Measurements from ENCODE around the gene ABCC1. TPM values are rescaled to one million over a fixed set of nuclear protein-coding genes. Genes with fewer than 3 reads are reported as not detected.

The ABCC1 gene
- polyA plus RNA-seq, 1 of the 3 experiments (the other 2 are of a cell fraction): 23.7 TPM

DNA sequence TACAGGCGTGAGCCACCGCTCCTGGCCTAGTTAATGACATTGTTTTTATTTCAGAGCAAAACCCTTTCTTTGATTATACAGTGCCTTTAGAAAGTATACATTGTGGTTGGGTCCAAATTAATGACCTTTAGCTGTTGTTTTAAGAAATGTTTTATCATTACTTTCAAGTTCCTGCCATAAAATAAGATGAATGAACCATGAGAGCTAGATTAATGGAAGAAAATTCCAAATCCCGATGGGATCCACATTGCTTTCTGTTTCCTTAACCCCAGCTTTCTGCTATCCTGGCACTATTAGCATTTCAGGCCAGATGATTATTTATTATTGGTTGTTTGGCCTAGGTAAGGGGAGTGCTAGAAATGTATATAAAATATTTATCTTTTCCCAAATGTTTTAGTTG lies 131.7 kb downstream of the ABCC1 start:
- Histone ChIP-seq H4K20me1 (ENCODE audit: insufficient read depth) (no peaks in the 10 kb centered on the region), H3K79me2 (ENCODE audit: insufficient read depth) (peaks cover 7% of the 10 kb centered on the region; the same call in 1 of the 2 replicates), H3K4me2 (no peak overlapping the region), H3K27ac (ENCODE audit: low read depth in 2 of 2, low read length in 1 of 2) (no peak overlapping the region), H3K9ac (no peak overlapping the region), H3K9me3 (no peaks in the 10 kb centered on the region), H3K36me3 (replicated peaks in 1 of 2; ENCODE audit: control insufficient read depth in 1 of 2, insufficient read depth in 2 of 2, low read length in 1 of 2) (peaks cover 32 to 47% of the 10 kb centered on the region in 2 experiments), H3F3A (replicated peaks; ENCODE audit: insufficient read depth) (no peaks in the 10 kb centered on the region), H3K27me3 (ENCODE audit: insufficient read depth) (no peaks in the 10 kb centered on the region), H3K9me2 (no peaks in the 10 kb centered on the region), H2AFZ (ENCODE audit: low read depth) (no peak overlapping the region), H3K4me1 (ENCODE audit: control insufficient read depth in 1 of 2, insufficient read depth in 2 of 2, low read depth in 1 of 2, low read length in 1 of 2) (no peaks in the 10 kb centered on the region), H3K4me3 (ENCODE audit: low read depth in 2 of 2, low read length in 1 of 2) (no peak overlapping the region)
- WGBS (ENCODE audit: low lambda C conversion rate): 91% methylated on average over 3 of the region's 3 CpGs
- ChIA-PET POLR2A (no interaction called here), CTCF (no interaction called here)
- TF ChIP-seq, protein P1, sequence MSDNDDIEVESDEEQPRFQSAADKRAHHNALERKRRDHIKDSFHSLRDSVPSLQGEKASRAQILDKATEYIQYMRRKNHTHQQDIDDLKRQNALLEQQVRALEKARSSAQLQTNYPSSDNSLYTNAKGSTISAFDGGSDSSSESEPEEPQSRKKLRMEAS (IDR thresholded peaks at IDR 0.05; ENCODE audit: low read depth): no peak
- DNase-seq: no peak

DNA sequence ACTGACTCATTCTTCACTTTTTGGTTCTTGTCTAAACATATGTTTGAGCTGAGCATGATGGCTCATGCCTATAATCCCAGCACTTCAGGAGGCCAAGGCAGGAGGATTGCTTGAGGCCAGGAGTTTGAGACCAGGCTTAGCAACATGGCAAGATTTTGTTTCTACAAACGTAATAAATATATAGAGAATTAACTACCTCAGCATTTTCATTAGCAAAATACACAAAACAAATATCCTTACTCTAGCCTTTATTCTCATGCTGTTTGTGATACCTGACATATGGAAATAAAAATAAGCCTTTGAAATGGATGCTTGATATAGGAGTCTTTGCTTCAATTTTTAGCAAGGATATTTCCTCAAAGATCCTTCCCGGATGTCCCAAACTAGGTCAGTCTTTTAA lies 132.8 kb downstream of the ABCC1 start:
- Histone ChIP-seq H4K20me1 (ENCODE audit: insufficient read depth) (no peaks in the 10 kb centered on the region), H3F3A (replicated peaks; ENCODE audit: insufficient read depth) (no peaks in the 10 kb centered on the region), H3K79me2 (ENCODE audit: insufficient read depth) (peaks cover 7% of the 10 kb centered on the region; the same call in 1 of the 2 replicates), H3K4me2 (no peak overlapping the region), H3K9me2 (no peaks in the 10 kb centered on the region), H3K4me1 (ENCODE audit: control insufficient read depth in 1 of 2, insufficient read depth in 2 of 2, low read depth in 1 of 2, low read length in 1 of 2) (no peaks in the 10 kb centered on the region), H3K9me3 (no peaks in the 10 kb centered on the region), H3K9ac (no peak overlapping the region), H3K27ac (ENCODE audit: low read depth in 2 of 2, low read length in 1 of 2) (no peak overlapping the region), H3K4me3 (ENCODE audit: low read depth in 2 of 2, low read length in 1 of 2) (no peak overlapping the region), H2AFZ (ENCODE audit: low read depth) (no peak overlapping the region), H3K36me3 (replicated peaks in 1 of 2; ENCODE audit: control insufficient read depth in 1 of 2, insufficient read depth in 2 of 2, low read length in 1 of 2) (peaks cover 28 to 40% of the 10 kb centered on the region in 2 experiments), H3K27me3 (ENCODE audit: insufficient read depth) (no peaks in the 10 kb centered on the region)
- TF ChIP-seq, protein P2, sequence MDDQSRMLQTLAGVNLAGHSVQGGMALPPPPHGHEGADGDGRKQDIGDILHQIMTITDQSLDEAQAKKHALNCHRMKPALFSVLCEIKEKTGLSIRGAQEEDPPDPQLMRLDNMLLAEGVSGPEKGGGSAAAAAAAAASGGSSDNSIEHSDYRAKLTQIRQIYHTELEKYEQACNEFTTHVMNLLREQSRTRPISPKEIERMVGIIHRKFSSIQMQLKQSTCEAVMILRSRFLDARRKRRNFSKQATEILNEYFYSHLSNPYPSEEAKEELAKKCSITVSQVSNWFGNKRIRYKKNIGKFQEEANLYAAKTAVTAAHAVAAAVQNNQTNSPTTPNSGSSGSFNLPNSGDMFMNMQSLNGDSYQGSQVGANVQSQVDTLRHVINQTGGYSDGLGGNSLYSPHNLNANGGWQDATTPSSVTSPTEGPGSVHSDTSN (IDR thresholded peaks at IDR 0.05): no peak
- TF ChIP-seq CHD2 (IDR thresholded peaks at IDR 0.05; ENCODE audit: low read length, partially characterized antibody) (no peak), RXRA (IDR thresholded peaks at IDR 0.05; ENCODE audit: borderline replicate concordance, low read depth) (no peak), TAF1 (IDR thresholded peaks at IDR 0.05; ENCODE audit: borderline replicate concordance, low read depth, low read length) (no peak), SMC3 (IDR thresholded peaks at IDR 0.05; ENCODE audit: low read depth, low read length) (no peak), YY1 (IDR thresholded peaks at IDR 0.05; ENCODE audit: low read depth) (no peak), JUND (IDR thresholded peaks at IDR 0.05) (no peak), RAD21 (IDR thresholded peaks at IDR 0.05; ENCODE audit: low read length) (no peak), MXI1 (IDR thresholded peaks at IDR 0.05; ENCODE audit: low read depth, low read length) (no peak), RFX5 (IDR thresholded peaks at IDR 0.05; ENCODE audit: low read length) (no peak), GABPA (IDR thresholded peaks at IDR 0.05; ENCODE audit: low read depth) (no peak), EZH2phosphoT487 (IDR thresholded peaks at IDR 0.05; ENCODE audit: borderline replicate concordance, low read depth) (no peak)
- TF ChIP-seq, protein P3, sequence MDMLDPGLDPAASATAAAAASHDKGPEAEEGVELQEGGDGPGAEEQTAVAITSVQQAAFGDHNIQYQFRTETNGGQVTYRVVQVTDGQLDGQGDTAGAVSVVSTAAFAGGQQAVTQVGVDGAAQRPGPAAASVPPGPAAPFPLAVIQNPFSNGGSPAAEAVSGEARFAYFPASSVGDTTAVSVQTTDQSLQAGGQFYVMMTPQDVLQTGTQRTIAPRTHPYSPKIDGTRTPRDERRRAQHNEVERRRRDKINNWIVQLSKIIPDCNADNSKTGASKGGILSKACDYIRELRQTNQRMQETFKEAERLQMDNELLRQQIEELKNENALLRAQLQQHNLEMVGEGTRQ (IDR thresholded peaks at IDR 0.05; ENCODE audit: borderline replicate concordance, low read depth, low read length): no peak
- no peak for DNase-seq
- WGBS (ENCODE audit: low lambda C conversion rate): 89% methylated on average over 2 of the region's 2 CpGs
- CTCF ChIA-PET: no interaction called here
- POLR2A ChIA-PET: no interaction called here

Data from SK-N-SH (cell line).